NOMO-1 (cell line): Measurements from ENCODE around the gene AGAP1.

Source experiments
- DNase-seq, 2 experiments: peaks; one replicate each; lab custom pipeline; 2025; ENCODE audit not compliant: unreplicated experiment in 2 of 2; lab: John Stamatoyannopoulos, UW

AGAP1 gene

DNA sequence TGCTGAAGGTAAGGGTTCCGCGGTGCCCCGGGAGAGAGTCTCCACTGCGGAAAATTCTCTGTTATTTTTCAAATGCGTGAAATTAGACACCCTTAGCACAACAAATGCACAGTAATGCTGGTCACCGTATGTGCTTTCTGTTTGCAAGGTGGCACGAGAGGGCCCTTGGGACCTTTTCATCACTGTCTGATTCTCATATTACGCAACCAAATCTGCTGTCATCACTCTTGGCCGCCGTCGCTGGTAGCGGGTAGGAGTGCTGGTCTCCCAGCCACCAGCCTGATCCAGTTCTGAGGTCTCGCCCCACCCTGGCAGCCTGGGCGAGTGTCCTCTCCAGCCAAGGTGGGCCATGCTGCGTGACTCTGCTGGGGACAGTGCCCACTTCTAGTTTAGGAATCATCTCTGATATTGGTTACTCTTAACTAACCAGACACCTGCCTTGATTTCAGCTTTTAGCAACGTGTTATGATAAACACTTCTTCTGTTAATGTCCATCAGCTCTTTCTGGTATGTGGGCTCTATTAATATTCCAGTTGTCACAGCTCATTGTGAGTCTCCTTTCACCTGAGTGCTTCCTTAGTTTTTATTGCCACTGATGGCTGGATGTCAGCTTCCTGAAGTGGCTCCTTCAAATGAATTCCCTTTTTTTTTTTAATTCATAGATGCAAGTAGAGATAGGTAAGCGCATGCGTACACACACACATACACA lies 474.9 kb downstream of the AGAP1 start:
- no peak for DNase-seq

DNA sequence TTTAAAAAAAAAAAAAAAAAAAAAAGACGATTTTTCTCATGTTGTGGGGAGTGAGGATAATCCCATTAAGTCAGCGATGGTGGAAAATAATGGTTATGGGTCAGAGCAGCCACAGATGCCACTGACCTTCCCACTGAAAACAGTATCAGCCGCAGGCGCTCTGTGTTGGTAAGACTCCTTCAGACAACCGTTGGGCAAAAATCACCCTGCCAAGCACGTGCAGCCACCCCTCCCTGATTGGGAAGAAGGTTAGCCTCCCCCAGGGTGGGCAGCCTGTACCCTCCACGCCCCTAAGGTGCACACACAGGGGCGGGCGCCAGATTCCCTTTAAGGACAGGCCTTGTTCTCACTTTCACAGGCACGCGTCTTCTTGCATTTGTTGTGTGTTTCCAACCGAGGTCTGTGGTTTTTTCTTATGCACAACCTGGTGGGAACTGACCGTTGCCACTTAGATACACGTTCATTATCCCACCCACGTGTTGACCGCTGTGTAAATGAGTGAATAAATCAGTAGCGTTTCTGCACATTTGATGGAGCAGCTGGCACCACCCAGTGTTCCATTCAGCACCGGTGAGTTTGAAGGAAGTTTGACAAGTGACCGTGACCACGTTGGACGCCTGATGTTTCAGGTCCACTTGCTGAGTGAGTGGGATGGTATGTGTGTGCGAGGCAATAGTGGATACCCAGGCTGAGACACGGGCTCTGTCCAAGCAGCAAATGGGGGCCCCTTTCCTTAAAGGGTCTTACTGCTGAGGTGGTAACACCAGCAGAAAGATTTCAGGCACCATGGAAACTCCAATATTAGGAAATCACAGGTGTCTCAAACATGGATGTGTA lies 476.6 kb downstream of the AGAP1 start:
- no peak for DNase-seq

DNA sequence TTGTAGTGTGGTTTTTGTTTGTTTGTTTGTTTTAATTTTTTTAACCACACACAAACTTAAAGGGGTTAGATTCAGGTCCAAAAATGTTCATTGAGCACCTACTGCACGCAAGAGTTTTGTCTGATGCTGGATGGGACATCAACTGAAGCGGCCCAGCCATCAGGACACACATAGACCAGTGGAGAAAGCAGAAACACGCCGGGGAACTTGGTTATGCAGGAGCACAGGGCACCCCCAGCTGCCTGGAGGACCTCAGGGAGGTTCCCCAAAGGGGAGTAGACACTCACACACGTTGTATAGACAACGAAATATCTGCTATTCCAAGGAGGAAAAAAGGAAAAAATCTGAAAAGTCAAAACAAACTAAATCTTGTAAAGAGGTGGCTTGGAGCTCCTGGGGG lies 482.7 kb downstream of the AGAP1 start:
- DNase-seq = no peak

DNA sequence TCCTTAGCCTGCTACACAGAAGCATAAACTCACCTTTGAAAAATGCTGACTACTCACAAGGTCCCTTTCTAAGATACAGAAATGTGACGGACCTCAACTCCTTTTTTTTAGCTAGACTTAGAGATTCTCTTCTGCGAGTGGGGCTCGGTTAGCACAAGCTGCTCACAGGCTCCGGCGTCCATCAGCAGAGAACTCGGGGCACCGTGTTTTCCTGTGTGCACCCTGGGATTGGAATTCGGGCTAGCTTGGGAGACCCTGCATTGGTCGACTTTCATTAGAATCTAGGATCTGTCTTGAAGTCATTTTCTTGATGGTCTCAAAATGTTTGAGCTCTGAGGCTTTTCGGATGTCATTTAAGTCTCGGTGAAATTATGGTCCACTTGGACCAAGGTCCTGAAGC lies 483.1 kb downstream of the AGAP1 start:
- no peak for DNase-seq

DNA sequence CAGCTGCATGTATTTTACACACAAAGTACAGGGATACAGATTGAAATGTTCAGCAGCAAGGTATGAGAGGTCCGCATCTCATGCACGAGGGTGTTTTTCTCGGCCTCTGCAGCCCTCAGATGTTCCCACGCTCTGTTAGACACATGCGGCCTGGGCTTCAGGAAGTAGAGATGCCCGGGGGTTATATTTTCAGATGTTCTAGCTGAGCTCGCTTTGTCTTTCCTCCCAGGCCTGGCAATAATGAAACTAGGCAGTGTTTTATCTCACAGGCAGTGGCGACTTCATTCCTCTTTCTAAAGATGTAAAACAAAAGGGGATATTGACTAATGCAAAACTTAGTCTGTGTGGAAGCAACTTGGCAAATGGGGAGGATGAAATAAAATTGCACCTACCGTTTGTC lies 483.6 kb downstream of the AGAP1 start:
- no peak for DNase-seq

DNA sequence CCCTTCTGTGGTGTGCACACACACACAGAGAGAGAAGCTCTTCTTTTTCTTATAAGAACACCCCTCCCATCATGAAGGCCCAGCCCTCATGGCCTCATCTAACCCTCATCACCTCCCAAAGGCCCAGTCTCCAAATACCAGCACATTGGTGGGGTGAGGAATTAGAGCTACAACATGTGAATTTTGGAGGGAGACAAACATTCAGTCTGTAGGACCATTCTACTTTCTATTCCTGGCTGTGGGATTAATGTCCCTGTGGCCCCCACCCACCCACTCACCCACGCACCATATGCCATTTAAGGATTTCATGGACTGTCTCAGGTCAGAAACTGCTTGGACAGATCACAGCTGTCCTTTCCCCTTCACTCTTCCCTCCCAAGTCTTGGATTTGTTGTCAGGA lies 484.2 kb downstream of the AGAP1 start:
- DNase-seq = no peak

DNA sequence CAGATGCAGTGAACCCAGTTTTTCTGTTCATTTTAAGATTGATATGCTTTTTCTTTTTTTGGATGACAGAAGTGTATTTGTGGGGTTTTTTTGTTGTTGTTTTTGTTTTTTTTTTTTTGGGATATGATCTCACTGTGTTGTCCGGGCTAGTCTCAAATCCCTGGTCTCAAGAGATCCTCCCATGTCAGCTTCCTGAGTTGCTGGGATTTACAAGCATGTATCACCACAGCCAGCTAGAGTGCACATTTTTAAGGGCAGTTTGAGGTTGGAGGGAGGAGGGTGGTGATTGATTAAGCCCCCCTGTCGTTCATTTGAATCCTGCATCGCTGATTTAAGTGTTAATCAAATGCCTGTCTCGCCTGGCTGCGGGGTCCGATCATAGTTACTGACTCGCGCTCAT lies 485.2 kb downstream of the AGAP1 start:
- DNase-seq = no peak

DNA sequence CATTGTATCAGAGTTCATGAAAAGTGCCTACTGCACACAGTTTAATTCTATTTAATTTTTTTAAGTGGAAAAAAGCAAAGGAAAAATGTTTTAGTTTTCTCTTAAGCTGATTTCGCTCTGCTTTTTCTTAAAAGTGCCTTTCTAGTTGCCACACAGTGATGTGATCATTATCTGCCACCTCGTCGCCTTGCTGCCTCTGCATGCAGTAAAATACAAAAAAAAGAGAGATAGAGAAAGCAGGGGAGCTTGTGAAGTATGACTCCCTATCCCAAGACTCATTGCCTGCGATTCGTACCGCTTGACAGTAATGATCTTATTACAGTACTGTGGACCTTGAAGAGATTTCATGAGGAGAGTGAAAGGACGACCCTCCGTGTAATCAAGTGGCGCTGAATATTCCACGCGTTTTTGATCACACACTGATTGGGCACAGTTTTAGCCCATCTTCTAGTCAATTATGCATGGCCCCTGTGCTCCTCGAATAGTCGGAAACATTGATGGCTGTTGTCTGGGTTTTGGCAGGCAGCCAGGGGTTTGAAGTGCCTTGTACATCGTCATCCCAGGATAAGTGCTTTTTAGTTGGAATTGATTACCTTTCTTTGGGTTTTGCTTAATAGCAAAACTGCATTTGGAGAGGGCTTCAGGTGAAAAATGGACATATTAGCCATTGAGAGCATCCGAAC lies 486.1 kb downstream of the AGAP1 start:
- DNase-seq = no peak

DNA sequence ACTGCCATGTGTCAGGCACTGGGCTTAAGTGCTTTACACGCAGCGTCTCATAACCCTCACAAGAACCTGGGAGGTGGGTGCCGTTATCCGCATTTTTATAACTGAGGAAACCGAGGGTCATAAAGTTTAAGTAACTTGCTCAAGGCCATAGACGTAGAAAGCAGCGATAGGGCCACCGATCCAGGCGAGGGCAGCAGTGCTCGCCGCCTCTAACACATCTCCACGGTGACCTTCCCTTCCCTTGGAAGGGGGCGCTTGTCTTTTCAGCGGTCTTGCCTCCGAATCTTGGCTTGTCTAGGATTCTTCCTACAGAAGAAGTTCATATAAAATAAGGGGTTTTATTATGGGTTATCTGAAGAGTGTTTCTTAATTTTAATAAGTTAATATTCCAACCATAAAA lies 487.8 kb downstream of the AGAP1 start:
- DNase-seq = no peak

DNA sequence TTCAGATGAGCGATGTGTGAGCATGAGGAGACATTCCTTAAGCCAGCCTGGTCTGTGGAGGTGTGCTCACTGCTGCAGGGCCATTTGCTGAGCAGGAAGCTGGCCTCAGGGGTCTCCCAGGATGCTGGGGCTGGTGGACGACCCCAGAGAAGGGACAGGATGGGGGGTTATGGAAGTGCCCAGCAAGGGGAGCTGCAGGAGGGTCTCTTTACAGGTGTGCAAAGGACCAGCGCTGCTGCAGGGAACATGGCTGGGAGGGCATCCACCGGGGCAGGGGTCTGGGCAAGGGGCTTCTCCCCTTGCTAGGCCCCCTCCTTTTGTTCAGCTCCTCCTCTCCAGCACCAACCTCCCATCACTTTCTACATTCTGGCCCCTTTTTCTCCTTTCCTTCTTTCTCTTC lies 489.2 kb downstream of the AGAP1 start:
- no peak for DNase-seq

DNA sequence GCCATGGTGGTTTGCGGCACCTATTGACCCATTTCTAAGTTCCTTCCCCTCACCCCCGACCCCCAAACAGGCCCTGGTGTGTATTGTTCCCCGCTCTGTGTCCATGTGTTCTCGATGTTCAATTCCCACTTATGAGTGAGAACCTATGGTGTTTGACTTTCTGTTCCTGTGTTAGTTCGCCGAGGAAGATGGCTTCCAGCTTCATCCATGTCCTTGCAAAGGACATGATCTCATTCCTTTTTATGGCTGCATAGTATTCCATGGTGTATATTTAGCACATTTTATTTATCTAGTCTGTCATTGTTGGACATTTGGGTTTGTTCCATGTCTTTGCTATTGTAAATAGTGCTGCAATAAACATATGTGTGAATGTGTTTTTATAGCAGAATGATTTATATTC lies 490.7 kb downstream of the AGAP1 start:
- DNase-seq = no peak

DNA sequence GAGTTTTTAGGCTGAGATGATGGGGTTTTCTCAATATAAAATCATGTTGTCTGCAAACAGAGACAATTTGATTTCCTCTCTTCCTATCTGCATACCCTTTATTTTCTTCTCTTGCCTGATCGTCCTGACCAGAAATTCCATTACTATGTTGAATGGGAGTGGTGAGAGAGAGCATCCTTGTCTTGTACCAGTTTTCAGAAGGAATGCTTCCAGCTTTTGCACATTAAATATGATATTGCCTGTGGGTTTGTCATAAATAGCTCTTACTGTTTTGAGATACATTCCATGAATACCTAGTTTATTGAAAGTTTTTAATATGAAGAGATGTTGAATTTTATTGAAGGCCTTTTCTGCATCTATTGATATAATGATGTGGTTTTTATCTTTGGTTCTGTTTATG lies 492.5 kb downstream of the AGAP1 start:
- DNase-seq = no peak

DNA sequence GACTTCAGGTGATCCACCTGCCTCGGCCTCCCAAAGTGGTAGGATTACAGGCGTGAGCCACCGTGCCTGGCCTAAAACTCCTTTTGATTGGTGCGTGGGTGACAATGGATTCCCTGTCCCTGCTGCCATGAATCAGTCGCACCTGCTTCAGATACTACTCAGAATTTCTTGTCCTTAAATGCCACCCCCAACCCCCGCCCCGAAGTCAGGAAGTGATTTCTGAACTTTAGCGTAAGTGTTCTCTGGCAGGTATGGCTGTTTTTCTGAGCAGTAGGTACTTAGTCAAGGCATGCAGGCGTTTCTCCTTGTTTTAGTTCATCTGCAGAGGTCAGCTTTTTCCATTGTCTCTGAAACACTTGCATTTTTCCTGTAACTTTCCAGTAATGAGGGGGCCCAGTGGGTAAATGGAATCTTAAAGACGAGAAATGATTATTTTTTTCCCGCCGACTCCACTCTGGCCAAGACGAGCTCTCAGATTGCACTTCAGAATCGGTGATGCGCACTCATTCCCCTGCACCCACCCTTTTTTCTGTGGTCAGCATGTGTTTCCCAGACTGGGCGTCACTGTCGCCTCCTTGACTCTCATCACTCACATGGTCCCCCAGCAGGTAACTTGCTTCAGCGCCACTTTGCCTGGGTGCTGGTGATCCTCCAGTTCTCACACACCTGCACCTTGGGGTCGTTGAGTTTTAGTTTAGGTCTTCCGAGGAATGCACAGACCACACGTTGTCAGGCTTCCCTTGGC lies 494.6 kb downstream of the AGAP1 start:
- no peak for DNase-seq

DNA sequence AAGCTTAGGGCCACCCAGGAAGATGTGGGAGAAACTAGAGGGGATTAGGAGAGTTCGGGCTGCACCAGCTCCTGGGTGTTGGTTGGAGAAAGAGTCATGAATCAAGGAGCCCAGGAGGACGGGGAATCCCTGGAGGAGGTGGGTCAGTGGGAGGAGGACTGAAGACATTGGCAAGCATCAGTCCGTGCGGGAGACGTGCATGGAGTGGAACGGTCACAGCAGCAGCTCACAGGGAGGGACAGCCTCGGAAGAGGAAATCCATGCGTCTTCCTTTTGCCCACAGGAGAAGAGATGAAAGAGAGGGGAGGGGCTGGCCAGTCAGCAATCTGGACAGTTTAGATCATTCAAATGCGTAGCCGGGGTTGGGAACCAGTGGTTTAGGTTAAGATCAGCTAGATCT lies 495.7 kb downstream of the AGAP1 start:
- no peak for DNase-seq

DNA sequence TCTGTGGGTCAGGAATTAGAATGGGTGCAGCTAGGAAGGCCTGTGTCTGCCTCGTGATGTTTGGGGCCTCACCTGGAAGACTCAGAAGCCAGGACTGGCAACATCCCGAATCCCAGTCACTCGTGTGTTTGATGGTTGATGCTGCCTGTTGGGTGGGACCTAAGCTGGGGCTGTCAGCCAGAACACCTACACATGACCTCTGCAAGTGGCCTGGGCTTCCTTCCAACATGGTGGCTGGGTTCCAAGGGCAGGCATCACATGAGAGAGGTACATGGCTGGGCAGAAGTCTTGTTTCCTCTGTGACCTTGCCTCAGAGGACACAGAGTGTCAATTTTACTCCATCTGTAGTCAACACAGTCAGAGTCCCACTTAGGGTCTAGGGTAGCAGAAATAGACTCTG lies 496.5 kb downstream of the AGAP1 start:
- no peak for DNase-seq

DNA sequence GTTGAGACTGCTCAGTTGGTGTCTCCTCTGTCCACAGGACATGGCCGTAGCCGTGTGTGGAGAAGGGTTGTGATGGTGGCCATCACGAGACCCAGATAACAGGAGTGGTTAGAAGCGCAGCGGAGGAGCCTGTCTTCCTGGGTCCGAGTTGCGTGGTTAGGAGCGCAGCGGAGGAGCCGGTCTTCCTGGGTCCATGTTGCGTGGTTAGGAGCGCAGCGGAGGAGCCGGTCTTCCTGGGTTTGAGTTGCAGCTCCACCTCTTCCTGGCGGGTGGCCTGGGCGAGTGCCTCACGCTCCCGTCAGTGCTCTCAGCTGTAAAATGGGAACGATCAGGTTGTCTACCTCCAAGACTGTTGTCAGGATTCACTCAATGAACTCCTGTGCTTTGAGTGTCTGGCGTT lies 498.2 kb downstream of the AGAP1 start:
- DNase-seq = no peak

DNA sequence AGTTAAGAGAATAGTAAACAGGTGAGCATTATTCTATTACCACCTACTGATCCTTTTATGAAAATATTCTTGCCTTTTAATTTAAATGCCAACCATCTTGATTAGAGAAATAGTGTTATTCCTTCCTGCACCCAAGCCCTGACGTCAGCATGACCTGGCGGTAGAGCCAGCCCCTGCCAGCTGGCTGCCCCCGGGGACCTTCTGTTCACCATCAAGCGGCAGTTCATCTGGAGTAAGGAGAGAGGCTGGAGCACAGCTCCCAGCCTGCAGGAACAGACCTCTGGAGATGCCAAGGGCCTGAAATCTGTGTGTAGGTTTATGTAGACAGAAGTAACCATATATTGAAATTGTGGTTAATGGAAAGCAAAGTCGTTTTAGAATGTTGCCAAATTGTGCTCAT lies 502.6 kb downstream of the AGAP1 start:
- DNase-seq = no peak

DNA sequence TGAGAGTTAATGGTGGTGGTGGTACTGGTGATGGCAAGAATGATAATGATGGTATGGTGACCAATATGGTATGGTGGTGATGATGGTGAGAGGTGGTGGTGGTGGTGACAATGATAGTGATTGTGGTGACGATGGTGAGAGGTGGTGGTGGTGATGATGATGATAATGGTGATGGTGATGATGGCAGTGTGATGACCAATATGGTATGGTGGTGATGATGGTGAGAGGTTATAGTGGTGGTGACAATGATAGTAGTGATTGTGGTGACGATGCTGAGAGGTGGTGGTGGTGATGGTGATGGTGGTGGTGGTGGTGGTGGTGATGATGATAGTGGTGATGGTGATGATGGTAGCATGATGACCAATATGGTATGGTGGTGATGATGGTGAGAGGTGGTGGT lies 505.2 kb downstream of the AGAP1 start:
- DNase-seq = no peak

DNA sequence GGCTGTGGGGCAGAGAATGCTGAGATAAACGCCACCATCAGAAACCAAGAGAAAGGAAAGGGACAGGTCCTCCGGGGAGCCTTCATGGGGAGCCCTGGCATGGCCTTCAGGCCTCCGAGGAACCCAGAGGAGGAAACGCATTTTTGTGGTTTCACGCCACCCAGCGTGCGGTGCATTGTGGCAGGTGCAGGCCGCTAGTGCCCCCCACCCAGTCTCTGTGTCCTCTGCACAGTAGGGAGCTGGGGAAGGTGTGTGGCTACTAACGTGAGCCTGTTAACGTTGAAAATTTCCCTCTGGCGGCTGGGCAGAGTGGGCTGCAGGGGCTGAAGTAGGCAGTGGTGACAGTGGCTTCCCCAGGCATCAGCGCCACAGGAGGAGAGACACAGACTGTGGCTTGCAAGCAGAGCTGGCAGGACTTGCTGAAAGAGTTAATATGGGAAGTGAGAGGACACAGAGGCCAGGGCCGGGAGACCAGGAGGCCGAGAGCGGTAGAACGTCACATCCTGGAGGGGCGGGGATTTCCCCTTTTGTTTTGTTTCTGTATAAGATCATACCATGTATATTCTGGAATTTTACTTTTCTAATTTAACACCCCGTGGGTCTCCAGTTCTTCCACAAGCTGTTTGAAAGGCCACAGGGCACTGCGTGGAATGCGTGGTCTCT lies 507.5 kb downstream of the AGAP1 start:
- no peak for DNase-seq

DNA sequence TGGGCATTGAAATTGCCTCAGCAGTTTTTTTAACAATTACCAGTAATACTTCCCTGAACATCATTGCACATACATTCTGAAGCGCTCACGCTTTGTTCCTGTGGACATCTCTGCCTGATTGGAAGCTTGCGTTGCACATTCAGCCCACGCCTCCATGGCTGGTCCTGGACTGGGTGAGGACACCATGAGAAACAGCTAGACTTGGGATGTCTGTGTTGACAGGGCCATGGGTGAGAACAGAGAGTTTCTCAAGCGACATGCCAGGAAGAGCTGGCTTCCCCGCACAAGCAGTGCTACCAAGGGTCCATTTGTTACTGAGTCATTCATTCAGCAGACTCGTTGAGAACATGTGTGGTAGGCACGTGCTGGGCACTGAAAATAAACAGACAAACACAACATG lies 508.0 kb downstream of the AGAP1 start:
- no peak for DNase-seq

DNA sequence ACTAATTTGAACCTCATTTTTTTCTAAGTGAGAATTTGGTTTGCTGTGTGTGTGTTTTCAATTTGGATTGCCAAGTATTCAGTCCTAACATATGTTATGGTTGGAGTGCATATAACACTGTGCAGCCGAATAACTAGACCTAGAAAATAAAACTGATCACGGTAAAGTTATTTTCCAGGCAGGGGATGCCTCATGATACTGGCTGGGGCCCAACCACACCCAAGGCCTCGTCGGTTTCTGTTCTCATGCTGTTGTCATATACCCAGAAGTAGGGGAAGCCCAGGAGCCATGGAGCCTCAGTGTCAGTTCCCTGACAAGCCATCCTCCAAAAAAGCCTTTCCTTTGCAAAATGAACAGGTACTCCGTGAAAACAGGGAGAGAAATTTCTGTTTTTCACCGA lies 514.2 kb downstream of the AGAP1 start:
- DNase-seq = no peak
